IMR-90 (cell line): ENCODE data around the gene NAA15. TPM values are rescaled to one million over a fixed set of nuclear protein-coding genes. Genes with fewer than 3 reads are reported as not detected.

Source experiments
- ATAC-seq: fragments of 200-7000 bp; cut with Tn5 transposase; 2 replicates; pipeline ENCODE4 v1.9.1; 2020; ENCODE audit warnings: low read depth, mild to moderate bottlenecking, moderate library complexity
- BruUV-seq: library from RNA; stranded (reverse); fragments of 400-500 nt; replicated peaks from 2 replicates; lab custom pipeline; 2021; lab: Mats Ljungman, UMichigan
- CTCF ChIA-PET: fragments of 300-600 bp; formaldehyde crosslinking; extraction: SDS; loops from one replicate; lab custom pipeline; 2021; ENCODE audit warnings: antibody characterized with exemption; lab: Yijun Ruan, JAX
- POLR2A ChIA-PET: fragments of 300-600 bp; sonication (Branson Sonifier 250); formaldehyde crosslinking; loops from one replicate; lab custom pipeline; 2022; ENCODE audit warnings: antibody characterized with exemption; ENCODE audit not compliant: unreplicated experiment; lab: Charles Lee
- DNase-seq: peaks from one replicate; pipeline ENCODE4 v3.0.0; 2013
- H2AFZ ChIP-seq: replicated peaks from 2 replicates; pipeline ENCODE3; 2013; ENCODE audit warnings: low read length, mild to moderate bottlenecking; ENCODE audit not compliant: poor library complexity
- H2AK5ac ChIP-seq: 2 replicates; pipeline ENCODE4 v1.6.1; 2013; ENCODE audit warnings: low read depth, low read length, inconsistent platforms
- H2AK9ac ChIP-seq: replicated peaks from 2 replicates; pipeline ENCODE3; 2013; ENCODE audit warnings: mild to moderate bottlenecking, low read depth, low read length, moderate library complexity; ENCODE audit not compliant: poor library complexity
- H2BK120ac ChIP-seq: 2 replicates; pipeline ENCODE4 v1.6.1; 2013; ENCODE audit warnings: low read depth, low read length, inconsistent platforms
- H2BK15ac ChIP-seq: 3 replicates; pipeline ENCODE4 v1.6.1; 2013; ENCODE audit warnings: low read depth, low read length, inconsistent platforms
- H2BK20ac ChIP-seq: 2 replicates; pipeline ENCODE4 v1.6.1; 2013; ENCODE audit warnings: low read depth, mild to moderate bottlenecking, inconsistent platforms, low read length, moderate library complexity
- H2BK5ac ChIP-seq: 2 replicates; pipeline ENCODE4 v1.6.1; 2013; ENCODE audit warnings: mild to moderate bottlenecking, low read depth, low read length, inconsistent platforms; ENCODE audit not compliant: poor library complexity, severe bottlenecking
- H3K14ac ChIP-seq: replicated peaks from 2 replicates; pipeline ENCODE4 v1.6.1; 2013; ENCODE audit warnings: low read depth, low read length, inconsistent platforms
- H3K18ac ChIP-seq: 2 replicates; pipeline ENCODE4 v1.6.1; 2013; ENCODE audit warnings: low read depth, low read length, control low read depth
- H3K23ac ChIP-seq: 2 replicates; pipeline ENCODE4 v1.6.1; 2013; ENCODE audit warnings: low read depth, low read length, inconsistent platforms
- H3K27ac ChIP-seq: 2 replicates; pipeline ENCODE4 v1.5.1; 2013; ENCODE audit warnings: mild to moderate bottlenecking, control low read depth, low read length; ENCODE audit not compliant: insufficient read depth
- H3K27me3 ChIP-seq: 2 replicates; pipeline ENCODE4 v1.6.1; 2013; ENCODE audit warnings: low read length; ENCODE audit not compliant: control insufficient read depth, insufficient read depth
- H3K36me3 ChIP-seq: 2 replicates; pipeline ENCODE4 v1.6.1; 2013; ENCODE audit warnings: low read length, mixed read lengths; ENCODE audit not compliant: control insufficient read depth, insufficient read depth
- H3K4ac ChIP-seq: 2 replicates; pipeline ENCODE4 v1.6.1; 2013; ENCODE audit warnings: low read depth, low read length, inconsistent platforms
- H3K4me1 ChIP-seq: 2 replicates; pipeline ENCODE4 v1.6.1; 2013; ENCODE audit warnings: low read length, mixed read lengths; ENCODE audit not compliant: control insufficient read depth, insufficient read depth
- H3K4me2 ChIP-seq: 2 replicates; pipeline ENCODE4 v1.6.1; 2013; ENCODE audit warnings: low read depth, mild to moderate bottlenecking, control low read depth, low read length, moderate library complexity
- H3K4me3 ChIP-seq: 2 replicates; pipeline ENCODE4 v1.5.1; 2013; ENCODE audit warnings: low read depth, mild to moderate bottlenecking, control low read depth, low read length, moderate library complexity; ENCODE audit not compliant: insufficient read depth
- H3K56ac ChIP-seq: 2 replicates; pipeline ENCODE4 v1.6.1; 2013; ENCODE audit warnings: low read length, inconsistent platforms; ENCODE audit not compliant: insufficient read depth; ENCODE audit errors: extremely low read depth
- H3K79me1 ChIP-seq, 2 experiments: 2 replicates each; pipeline ENCODE4 v1.6.1; 2013; ENCODE audit warnings: low read length in 2 of 2, inconsistent platforms in 1 of 2, low read depth in 1 of 2
- H3K9ac ChIP-seq: 2 replicates; pipeline ENCODE4 v1.6.1; 2013; ENCODE audit warnings: low read depth, low read length, control low read depth
- H3K9me1 ChIP-seq: 2 replicates; pipeline ENCODE4 v1.6.1; 2013; ENCODE audit warnings: low read length, inconsistent platforms; ENCODE audit not compliant: insufficient read depth
- H3K9me3 ChIP-seq: 2 replicates; pipeline ENCODE4 v1.6.1; 2013; ENCODE audit warnings: low read length; ENCODE audit not compliant: control insufficient read depth, insufficient read depth
- H4K20me1 ChIP-seq: 2 replicates; pipeline ENCODE4 v1.6.1; 2013; ENCODE audit warnings: low read length, inconsistent platforms; ENCODE audit not compliant: insufficient read depth
- H4K5ac ChIP-seq: 2 replicates; pipeline ENCODE4 v1.6.1; 2013; ENCODE audit warnings: mild to moderate bottlenecking, low read depth, low read length, control low read depth
- H4K8ac ChIP-seq, 2 experiments: 2 replicates each; pipeline ENCODE4 v1.6.1; 2013; ENCODE audit warnings: low read depth in 2 of 2, low read length in 2 of 2, control low read depth in 1 of 2, inconsistent platforms in 1 of 2
- H4K91ac ChIP-seq: 2 replicates; pipeline ENCODE4 v1.6.1; 2013; ENCODE audit warnings: low read depth, low read length, inconsistent platforms; ENCODE audit not compliant: insufficient read depth
- BHLHE40 ChIP-seq: fragments of 150-350 bp; IDR thresholded peaks from 2 replicates; pipeline ENCODE4 v1.6.1; 2016; ENCODE audit warnings: mild to moderate bottlenecking, low read depth, low read length
- CTCF ChIP-seq: conservative IDR thresholded peaks from 2 replicates; pipeline ENCODE4 v1.5.1; 2012; ENCODE audit warnings: mild to moderate bottlenecking, low read depth, low read length, improper control_type of control experiment
- FOS ChIP-seq: fragments of 150-350 bp; IDR thresholded peaks from 2 replicates; pipeline ENCODE4 v1.6.1; 2016; ENCODE audit warnings: low read depth, low read length
- MAFK ChIP-seq: IDR thresholded peaks from 2 replicates; pipeline ENCODE4 v1.6.1; 2012; ENCODE audit warnings: low read depth, low read length, improper control_type of control experiment
- POLR2A ChIP-seq: IDR thresholded peaks from 2 replicates; pipeline ENCODE4 v1.6.1; 2012; ENCODE audit warnings: mild to moderate bottlenecking, low read depth, low read length
- RCOR1 ChIP-seq: IDR thresholded peaks from 2 replicates; pipeline ENCODE4 v1.6.1; 2012; ENCODE audit warnings: mild to moderate bottlenecking, low read length, improper control_type of control experiment; ENCODE audit not compliant: insufficient replicate concordance
- USF2 ChIP-seq: fragments of 150-350 bp; IDR thresholded peaks from 2 replicates; pipeline ENCODE4 v1.6.1; 2017; ENCODE audit warnings: mild to moderate bottlenecking, antibody characterized with exemption, low read length, low read depth
- WGBS, 2 experiments: methylation state at CpG; one replicate each; pipeline versions ENCODE4 v1.1.5 to v1.1.7; 2013; ENCODE audit warnings: missing lambda C conversion rate in 2 of 2; ENCODE audit not compliant: insufficient read length in 1 of 2; ENCODE audit errors: extremely low coverage in 2 of 2; 5-methylcytosine and 5-hydroxymethylcytosine counted together
- dilution Hi-C: fragments of 300-500 bp; cut with HindIII; formaldehyde crosslinking; loops from one replicate; pipeline ENCODE4 v1.14.3; 2018; ENCODE audit warnings: low sequenced_read_pairs; ENCODE audit not compliant: unreplicated experiment
- in situ Hi-C: fragments of 300-500 bp; cut with MboI; formaldehyde crosslinking; loops from 3 replicates; pipeline ENCODE4 v1.14.3; 2019; ENCODE audit warnings: low sequenced_read_pairs, inconsistent platforms, mixed read lengths
- intact Hi-C: fragments of 100-400 bp; cut with micrococcal nuclease; formaldehyde crosslinking; loops from 2 replicates; pipeline ENCODE4 v1.10.0; 2022
- polyA plus RNA-seq, 3 experiments: library from polyadenylated mRNA; depleted of rRNA; stranded (reverse); fragments of >200 nt; gene quantifications; 2 replicates each; pipeline ENCODE4 v1.2.3, GENCODE V29; 2012; ENCODE audit warnings: low replicate concordance in 1 of 3
- total RNA-seq: library from RNA; depleted of rRNA; stranded (reverse); fragments of >200 nt; gene quantifications from 2 replicates; pipeline ENCODE4 v1.2.3, GENCODE V29; 2012

The NAA15 gene
- total and polyA plus RNA-seq, 2 of the 4 experiments (the other 2 are of a cell fraction), result 11.0 to 43.4 TPM

GRCh38 chr4:139438141-139438540 lies 136.8 kb downstream of the NAA15 start:
- no peak overlapping the region for H3K4ac ChIP-seq
- no peak overlapping the region for H3K56ac ChIP-seq
- intact Hi-C loops (no loop called here), in situ Hi-C loops (no loop called here), dilution Hi-C loops (no loop called here)
- no peak overlapping the region for H2BK15ac ChIP-seq
- H3K18ac ChIP-seq, result no peak overlapping the region
- H2AK9ac ChIP-seq, result no peak overlapping the region
- H2AK5ac ChIP-seq, result no peak overlapping the region
- no peak overlapping the region for H3K9ac ChIP-seq
- H3K4me3 ChIP-seq, result no peak overlapping the region
- no peak overlapping the region for H2BK20ac ChIP-seq
- H2AFZ ChIP-seq, result no peak overlapping the region
- no peak overlapping the region for H3K23ac ChIP-seq
- peaks cover 2% of the 10 kb centered on the region; the same call in 1 of the 2 replicates for H3K9me3 ChIP-seq
- no peaks in the 10 kb centered on the region for H3K27me3 ChIP-seq
- H2BK120ac ChIP-seq, result no peak overlapping the region
- H4K20me1 ChIP-seq, result no peaks in the 10 kb centered on the region
- ATAC-seq (no peak; the same call in 1 of the 2 replicates), DNase-seq (no peak)
- no peak overlapping the region for H4K8ac ChIP-seq
- CTCF ChIA-PET, result no interaction called here
- no peaks in the 10 kb centered on the region for H3K4me1 ChIP-seq
- WGBS, 2 experiments, result no CpG with 5 or more reads among the region's 2 CpGs
- H4K5ac ChIP-seq, result no peak overlapping the region
- H3K4me2 ChIP-seq, result no peak overlapping the region
- no peaks in the 10 kb centered on the region; a peak in 1 of 4 replicates for H3K79me1 ChIP-seq
- H3K27ac ChIP-seq, result no peak overlapping the region
- no TSS peak for BruUV-seq
- no peak overlapping the region for H2BK5ac ChIP-seq
- H3K36me3 ChIP-seq, result peaks cover 4% of the 10 kb centered on the region; the same call in 1 of the 2 replicates
- H3K9me1 ChIP-seq, result no peaks in the 10 kb centered on the region
- no peak overlapping the region for H4K91ac ChIP-seq
- TF ChIP-seq BHLHE40 (no peak), RCOR1 (no peak), POLR2A (no peak), FOS (no peak), USF2 (no peak), CTCF (no peak), MAFK (no peak)
- POLR2A ChIA-PET, result no interaction called here
- no peak overlapping the region for H3K14ac ChIP-seq
